Muscle of back (tissue), 10 donors: ENCODE data around the gene PROM2. TPM values are rescaled to one million over a fixed set of nuclear protein-coding genes. Genes with fewer than 3 reads are reported as not detected.

ENCODE experiments used
- polyA plus RNA-seq, 10 donors: library from polyadenylated mRNA; unstranded; fragments of 120-200 nt; gene quantifications; one replicate each; pipeline ENCODE4 v1.2.1, GENCODE V29; 2013; ENCODE audit not compliant: insufficient read length in 10 of 10

Gene PROM2
- polyA plus RNA-seq, 10 donors, result 0.35 to 3.5 (median 1.3) TPM

Other genes starting within 250 kb of the PROM2 start
- 1 to 10 TPM; 2.4 to 8.8 (median 3.9) TPM for gene MAL, start 248.7 kb upstream of the PROM2 start, polyA plus RNA-seq
- gene MRPS5, start 152.6 kb upstream of the PROM2 start, polyA plus RNA-seq, result 10 to 100 TPM; 40.1 to 70.3 (median 47.5) TPM
- 10 to 100 TPM; 11.0 to 23.8 (median 17.3) TPM for gene ZNF514, start 114.6 kb upstream of the PROM2 start, polyA plus RNA-seq
- 1 to 10 TPM; 4.5 to 6.0 (median 5.1) TPM for gene ZNF2, start 108.6 kb upstream of the PROM2 start, polyA plus RNA-seq
- 1 to 10 TPM; 1.4 to 4.0 (median 2.6) TPM for gene ZNF892, start 66.9 kb upstream of the PROM2 start, polyA plus RNA-seq
- gene KCNIP3, start 22.9 kb downstream of the PROM2 start, polyA plus RNA-seq, result 10 to 100 TPM in 1 of 10 donors, 1 to 10 TPM in 9; 4.9 to 10.5 (median 6.3) TPM
- gene FAHD2A, start 128.3 kb downstream of the PROM2 start, polyA plus RNA-seq, result 10 to 100 TPM; 18.1 to 27.1 (median 19.1) TPM
- gene TRIM43B, start 210.3 kb downstream of the PROM2 start, polyA plus RNA-seq, result not detected